Stimulated activated CD4-positive, alpha-beta T cell treated with anti-CD3 and anti-CD28 coated beads, TNF-alpha, amount 100 ng/mL, for 1 hour (primary cell): Measurements from ENCODE around the gene RPLP2.

Experiments
- DNase-seq, 3 donors: peaks; one replicate each; pipeline ENCODE4 v3.0.0-alpha.2; 2020; ENCODE audit warnings: low read depth in 3 of 3, low spot score in 1 of 3

RPLP2 gene

DNA sequence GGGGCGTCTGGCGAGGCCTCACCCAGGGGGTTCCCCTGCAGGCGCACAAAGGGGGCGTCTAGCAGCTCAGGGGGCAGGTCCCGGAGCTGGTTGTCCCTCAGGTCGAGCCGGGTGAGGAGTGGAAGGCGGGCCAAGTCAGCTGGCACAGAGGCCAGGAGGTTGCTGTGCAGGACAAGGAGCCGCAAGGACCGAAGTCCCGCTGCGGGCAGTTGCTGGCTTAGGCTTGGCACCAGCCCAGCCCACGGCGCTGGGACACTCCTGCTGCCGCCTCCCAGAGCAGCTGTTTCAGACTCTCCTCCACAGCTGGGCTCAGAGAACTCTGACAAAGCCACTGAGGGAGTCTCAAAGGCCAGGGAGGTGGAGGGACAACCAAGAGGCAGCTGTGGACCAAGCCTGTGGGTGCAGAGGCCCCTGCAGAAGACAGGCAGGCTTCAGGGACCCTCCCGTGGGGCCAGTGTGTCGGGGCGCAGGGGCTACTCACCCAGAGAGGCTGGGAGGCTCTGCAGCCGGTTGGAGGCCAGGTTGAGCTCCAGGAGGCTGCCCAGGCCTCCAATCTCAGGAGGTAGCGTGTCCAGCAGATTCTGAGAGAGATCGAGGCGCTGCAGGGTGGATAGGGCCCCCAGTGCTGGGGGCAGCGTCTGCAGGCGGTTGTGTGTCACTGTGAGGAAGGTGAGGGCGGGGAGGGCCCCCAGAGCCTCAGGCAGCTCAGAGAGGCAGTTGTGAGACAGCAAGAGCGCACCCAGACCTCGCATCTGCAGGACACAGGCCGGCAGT lies 6.9 kb upstream of the RPLP2 start:
- DNase-seq = no peak

DNA sequence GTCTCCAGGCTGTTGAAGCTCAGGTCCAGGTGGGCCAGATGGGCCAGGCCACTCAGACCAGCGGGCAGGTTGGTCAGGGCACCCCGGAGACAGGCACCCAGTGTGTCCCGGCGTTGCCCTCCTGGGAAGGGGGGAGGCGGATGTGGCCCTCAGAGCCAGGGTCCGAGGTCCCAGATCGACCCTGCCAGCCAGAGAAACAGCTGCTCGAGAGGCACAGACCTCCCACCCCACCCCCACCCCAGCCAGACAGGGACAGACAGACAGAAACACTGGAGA lies 6.4 kb upstream of the RPLP2 start:
- no peak for DNase-seq

DNA sequence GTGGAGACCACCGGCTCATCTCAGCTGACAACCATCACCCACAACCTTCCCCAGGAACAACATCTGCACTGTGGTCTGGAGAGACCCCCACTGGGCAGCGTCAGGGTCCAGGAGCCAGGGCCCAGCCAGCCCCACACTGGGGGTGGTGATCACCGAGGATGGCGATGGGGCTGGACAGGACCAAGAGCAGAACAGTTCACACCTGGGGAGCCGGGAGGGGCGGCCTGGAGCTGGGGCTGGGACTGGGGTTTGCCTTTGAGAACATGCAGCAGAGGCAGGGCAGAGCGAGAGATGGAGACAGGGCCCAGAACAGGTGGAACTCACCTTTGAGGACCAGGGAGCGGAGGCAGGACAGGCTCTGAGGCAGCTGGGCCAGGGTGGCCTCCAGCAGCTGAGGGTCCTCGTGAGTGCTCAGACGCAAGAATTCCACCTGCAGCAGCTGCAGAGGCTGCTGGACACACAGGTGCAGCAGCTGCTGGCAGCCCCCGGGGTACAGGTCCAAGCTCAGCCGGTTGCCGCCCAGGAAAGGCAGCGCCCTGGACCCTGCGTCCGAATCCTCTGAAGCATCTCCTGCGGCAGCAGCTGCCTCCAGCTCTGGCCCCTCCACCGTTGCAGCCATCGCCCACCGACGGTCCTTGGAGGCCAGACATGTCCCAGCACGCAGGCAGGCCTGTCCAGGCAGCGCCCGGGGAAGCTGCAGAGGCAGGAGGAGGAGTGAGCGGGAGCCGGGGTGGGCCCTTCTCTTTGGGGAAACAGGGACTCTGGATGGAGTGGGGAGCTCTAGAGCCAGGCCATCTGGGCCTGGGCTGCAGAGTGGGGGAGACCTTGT lies 5.8 kb upstream of the RPLP2 start:
- no peak for DNase-seq

DNA sequence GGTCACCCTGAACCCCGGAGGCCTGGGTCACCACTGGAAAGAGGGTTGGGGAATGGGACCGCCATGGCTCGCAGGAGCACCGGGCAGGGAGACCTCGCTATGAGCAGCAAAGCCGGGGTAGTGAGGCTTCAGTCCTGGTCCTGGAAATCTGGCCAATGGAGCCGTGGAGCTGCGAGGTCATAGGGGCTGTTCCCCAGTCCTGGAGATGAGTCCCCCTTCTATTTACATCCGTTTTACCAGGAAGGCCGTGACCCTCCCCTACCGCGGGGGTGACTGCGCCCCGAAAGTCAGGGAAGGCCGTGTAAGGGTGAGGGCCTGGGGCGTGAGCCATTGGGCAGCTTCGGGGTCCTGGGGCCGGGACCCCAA lies 5.2 kb upstream of the RPLP2 start:
- DNase-seq = no peak

DNA sequence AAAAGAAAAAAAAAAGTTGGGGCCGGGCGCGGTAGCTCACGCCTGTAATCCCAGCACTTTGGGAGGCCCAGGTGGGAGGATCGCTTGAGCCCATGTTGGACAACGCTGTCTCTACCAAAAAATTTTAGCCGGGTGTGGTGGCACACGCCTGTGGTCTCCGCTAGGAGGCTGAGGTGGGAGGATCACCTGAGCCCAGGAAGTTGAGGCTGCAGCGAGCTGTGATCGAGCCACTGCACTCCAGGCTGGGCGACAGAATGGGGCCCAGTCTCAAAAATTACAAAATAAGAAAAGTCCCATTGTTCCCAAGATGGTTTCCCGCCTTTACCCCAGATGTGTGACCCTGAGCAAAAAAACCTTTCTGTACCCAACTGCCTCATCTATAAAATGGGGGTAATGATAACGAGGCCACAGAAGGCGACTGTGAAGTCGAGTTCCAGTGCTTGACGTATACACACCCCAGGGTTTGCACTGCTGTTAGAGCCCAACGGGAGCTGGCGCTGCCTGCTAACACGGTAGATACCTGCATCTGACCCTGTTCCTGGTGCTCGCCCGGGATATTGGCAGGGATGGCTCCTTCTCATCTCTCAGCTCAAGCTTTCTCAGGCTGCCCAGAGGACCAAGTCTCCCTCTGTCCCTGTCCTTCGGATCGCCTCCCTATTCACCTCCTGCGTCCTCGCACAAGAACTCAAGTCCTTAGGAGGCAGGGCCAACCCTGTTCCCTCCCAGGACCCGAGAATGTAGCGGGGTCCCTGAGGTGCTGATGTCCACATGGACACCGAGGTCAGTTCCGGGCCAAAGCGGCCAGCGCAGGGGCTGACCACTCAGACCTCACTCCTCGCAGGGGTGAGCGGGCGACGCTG lies 1.1 kb upstream of the RPLP2 start:
- DNase-seq = no peak

DNA sequence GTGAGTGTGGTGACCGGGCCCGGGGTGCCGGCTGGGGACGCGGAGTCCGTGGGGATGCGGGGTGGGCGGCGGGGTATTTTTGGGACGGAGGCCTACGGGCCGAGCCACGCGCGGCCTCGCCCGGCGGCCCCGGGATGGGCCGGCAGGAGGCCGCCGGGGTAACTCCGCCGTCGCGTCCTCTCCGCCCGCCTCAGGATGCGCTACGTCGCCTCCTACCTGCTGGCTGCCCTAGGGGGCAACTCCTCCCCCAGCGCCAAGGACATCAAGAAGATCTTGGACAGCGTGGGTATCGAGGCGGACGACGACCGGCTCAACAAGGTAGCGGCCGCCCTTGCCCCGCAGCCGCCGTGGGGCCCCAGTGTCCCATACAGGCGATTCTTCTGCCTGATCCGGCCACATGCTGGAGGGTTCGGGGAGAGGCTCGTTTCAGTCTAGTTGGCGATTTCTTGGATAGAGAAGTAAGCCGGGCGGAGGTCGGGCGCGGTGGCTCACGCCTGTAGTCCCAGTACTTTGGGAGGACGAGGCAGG lies 337 bp downstream of the RPLP2 start:
- no peak for DNase-seq

DNA sequence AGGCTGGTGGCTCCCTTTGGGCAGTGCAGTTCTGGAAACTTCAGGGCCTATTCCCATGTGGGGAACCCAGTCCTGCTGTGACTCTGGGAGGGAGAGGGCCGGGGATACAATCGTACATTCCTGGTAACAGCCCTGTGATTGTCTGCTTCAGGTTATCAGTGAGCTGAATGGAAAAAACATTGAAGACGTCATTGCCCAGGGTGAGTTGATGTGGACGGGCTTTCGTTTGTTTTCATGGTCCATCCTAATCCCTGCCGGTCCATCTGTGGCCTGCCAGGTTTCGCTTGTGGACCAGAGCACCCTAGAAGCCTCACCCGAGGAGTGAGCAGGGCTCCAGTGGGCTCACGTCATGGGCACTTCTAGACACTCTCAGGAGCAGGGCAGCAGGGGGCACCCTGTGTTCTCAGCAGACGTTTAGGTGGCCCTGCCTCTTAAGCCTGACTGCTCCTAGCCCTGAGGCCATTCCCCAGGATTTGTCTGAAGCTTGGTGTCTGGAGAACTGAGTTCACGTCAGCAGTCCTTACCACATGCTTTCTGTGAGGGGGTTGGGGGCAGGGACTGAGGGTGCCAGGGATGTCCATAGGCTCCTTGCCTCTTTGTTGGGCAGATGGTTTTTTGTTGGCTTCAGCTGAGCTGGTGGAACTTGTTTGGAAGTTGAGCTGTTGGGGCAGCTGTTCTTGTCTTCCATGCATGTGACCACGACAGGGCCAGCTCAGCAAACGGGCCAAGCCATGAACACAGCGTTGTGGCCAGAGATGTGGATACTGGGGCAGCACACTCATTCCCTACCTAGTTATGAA lies 1.9 kb downstream of the RPLP2 start:
- no peak for DNase-seq

DNA sequence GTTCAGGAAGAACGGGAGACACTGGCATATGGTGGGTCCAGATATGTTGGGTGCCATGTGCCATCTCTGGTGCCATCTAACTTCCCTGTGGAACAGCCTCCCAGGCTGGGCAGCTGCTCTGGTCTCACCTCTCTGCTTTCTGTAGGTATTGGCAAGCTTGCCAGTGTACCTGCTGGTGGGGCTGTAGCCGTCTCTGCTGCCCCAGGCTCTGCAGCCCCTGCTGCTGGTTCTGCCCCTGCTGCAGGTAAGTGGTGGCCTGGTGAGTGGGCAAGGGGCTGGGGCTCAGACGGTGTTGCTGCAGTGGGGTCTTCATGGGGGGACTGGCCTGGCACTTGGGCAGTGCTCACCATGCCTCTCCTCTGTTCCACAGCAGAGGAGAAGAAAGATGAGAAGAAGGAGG lies 2.6 kb downstream of the RPLP2 start:
- no peak for DNase-seq

DNA sequence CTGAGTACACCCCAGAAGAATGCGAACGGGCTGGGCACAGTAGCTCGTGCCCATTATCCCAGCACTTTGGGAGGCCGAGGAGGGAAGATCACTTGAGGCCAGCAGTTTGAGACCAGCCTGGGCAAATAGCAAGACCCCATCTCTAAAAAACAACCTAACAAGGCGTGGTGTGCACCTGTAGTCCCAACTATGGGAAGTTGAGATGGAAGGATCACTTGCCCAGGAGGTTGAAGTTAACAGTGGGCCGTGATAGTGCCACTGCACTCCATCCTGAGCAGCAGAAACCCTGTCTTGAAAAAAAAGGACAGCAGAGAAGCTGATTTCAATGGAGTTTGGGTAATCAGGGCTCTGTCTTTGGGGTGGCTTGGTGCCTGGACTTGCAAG lies 3.3 kb downstream of the RPLP2 start:
- DNase-seq = no peak

DNA sequence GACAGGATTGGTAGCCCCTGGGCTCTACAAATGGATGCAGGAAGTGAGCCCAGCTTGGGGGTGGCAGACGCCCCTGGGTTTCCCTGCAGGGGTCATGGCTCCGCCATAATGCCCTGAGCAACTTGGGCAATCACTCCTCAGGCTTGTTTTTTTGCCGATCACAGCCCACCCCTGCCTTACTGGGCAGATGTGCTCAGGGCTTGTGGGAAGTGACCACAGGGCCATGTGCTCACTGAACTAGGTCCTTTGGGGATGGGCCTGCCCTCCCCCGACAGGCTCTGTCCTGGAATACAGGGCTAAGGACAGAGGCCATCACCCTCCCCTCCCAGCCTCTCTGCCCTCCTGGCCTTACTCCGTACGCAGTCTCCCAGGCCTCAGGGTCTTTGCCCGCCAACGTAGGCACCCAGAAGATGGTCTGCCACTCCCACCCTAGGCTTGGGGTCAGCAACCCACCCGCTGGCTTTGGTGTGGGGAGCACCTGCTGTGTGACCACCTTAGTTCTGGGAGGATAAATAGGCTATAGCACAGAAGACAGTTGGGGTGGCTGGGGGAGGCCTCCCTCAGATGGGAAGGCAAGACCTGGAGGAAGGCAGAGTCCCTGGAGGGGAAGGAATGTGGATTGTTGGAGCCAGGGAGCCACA lies 3.8 kb downstream of the RPLP2 start:
- DNase-seq = no peak

DNA sequence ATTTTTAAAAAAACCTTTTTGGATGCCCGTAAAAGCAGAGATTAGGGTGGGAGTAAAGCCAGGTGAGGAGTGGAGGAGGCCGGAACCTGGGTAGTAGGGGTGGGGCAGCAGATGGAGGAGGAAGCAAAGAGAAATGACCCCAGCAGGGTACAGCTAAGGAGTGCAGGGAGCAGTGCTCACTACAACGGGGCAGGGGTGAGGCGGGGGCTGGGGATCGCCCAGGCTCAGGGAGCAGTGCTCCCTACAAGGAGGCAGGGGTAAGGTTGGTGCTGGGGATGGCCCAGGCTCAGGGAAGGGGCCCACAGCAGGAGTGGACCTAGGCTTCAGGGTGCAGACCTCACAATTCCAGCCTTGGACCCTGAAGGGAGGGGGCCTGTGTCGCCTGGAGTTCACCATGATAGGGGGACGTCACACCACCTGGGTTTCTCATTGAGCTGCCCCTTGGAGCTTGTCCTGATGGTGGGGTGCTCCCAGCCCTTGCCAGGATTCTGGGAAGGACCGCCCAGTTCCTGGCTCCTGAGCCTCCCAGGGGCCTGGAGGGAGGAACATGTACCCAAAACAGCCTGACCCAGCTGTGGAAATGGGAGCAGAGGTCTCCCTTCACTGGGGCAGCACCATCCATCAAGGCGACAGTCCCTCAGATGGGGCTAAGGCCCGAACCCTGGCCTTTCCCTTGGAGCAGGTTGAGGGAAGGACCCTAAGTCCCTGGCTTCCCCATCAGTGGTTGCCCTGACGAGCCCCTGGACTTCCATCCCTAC lies 6.1 kb downstream of the RPLP2 start:
- no peak for DNase-seq

DNA sequence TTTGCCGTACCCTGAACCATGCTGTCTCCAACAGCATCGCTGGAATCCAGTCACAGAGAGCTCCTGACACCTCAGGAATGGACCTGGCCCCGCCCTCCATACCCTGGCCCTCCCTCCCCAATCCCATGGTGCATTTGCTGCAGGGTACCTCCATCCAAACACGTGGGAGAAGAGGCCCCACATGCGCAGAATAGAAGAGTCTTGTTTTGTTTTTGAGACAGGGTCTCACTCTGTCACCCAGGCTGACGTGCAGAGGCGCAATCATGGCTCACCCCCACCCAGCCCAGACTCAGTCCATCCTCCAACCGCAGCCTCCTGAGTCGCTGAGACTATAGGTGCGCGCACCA lies 6.6 kb downstream of the RPLP2 start:
- no peak for DNase-seq

DNA sequence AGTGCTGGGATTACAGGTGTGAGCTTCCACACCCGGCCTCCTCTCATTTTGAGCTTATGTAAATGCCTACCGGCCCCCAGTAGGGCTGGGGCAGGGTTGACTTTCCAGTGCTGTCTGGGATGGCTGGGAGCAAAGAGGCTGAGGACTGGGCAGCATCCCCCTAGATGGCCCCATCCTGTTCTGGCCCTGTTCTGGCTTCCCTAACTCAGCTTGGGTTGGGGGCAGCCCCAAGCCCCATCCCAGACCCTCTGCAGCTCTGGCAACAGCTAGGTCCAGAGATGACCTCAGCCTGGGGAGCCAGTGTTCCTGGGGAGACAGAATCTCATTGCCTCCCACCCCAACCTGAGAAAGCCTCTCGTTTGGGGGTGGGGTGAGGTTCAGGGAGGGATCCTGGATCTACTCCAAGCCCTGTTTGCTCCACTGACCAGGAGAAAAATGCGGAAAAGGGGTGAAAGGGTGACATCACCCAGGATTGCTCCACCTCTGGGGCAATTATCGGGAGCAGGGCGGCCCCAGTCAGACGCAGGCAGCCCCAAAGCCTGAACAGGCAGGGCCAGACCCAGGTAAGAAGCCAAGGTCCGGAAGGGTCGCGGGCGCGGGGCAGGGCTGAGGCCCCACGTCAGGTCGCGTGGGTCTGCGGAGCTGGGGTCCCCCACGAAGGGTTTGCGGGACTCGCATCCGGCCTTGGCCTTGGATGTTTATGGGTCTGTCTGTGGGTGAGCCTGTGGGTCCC lies 8.8 kb downstream of the RPLP2 start, which contains the start of gene PNPLA2:
Gene PNPLA2, plus strand, starts transcription at position 519 of the 733 bp plus-strand sequence. CDS start 805 bp downstream, outside the sequence.
- DNase-seq = no peak

DNA sequence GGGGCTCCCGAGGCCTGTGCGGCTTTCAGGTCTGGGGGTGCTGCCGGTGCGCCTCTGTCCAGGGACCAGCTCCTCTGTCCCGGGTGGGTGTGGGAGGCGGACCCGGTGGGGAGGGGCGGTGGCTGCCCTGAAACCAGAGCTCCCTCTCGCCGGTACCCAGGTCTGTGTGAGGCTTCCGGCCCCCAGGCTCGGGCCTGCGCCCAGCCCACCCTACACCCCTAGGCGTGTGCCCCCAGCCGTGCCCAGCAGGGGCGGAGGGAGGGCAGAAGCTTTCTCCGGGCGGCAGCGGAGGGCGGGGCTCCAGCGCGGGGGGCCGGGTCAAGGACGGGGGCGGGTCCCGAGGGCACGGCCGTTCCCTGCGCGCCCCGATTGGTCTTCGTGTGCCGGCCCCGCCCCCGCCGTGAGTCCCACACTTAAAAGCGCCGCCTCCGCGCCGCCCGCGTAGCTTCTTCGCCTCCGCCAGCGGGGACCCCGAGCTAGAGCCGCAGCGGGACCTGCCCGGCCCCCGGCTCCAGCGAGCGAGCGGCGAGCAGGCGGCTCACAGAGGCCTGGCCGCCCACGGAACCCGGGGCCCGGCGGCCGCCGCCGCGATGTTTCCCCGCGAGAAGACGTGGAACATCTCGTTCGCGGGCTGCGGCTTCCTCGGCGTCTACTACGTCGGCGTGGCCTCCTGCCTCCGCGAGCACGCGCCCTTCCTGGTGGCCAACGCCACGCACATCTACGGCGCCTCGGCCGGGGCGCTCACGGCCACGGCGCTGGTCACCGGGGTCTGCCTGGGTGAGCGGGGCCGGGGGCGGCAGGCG lies 9.6 kb downstream of the RPLP2 start:
- DNase-seq = peak; percentile 81 to 90 (median 86)

DNA sequence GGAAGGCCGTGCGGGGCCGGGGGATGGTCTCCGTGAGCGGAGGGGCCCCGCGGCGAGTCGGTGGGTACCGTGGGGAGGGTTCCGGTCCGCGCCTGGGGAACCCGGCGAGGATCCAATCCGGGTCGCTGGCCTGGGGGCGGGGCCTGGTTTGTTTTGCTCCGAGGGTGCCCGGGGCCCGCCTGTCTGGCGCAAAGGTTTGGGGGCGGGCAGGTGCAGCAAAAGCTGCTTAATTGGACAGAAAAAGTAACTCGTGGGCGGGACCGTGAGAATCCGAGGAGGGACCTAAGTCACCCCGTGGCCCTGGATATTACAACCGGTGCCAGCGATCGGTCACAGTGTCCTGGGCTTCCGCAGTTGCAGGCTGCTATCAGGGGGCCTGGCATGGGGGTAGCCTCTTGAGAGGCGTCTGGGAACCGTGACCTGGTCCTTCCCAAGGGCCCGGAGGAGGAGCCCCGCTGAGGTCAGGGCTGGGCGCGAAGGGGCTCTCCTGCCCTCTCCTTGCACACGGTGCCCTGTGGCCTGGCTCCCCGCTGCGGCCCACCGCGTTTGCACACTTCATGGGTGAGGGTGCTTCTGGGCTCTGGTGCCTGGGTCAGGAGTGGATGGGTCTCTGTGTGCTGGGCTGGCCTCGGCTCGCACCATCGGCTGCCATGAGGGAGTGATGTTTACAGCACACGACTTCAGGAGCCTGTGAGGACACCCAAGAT lies 10.3 kb downstream of the RPLP2 start:
- DNase-seq = peak; percentile 84 to 91 (median 85)

DNA sequence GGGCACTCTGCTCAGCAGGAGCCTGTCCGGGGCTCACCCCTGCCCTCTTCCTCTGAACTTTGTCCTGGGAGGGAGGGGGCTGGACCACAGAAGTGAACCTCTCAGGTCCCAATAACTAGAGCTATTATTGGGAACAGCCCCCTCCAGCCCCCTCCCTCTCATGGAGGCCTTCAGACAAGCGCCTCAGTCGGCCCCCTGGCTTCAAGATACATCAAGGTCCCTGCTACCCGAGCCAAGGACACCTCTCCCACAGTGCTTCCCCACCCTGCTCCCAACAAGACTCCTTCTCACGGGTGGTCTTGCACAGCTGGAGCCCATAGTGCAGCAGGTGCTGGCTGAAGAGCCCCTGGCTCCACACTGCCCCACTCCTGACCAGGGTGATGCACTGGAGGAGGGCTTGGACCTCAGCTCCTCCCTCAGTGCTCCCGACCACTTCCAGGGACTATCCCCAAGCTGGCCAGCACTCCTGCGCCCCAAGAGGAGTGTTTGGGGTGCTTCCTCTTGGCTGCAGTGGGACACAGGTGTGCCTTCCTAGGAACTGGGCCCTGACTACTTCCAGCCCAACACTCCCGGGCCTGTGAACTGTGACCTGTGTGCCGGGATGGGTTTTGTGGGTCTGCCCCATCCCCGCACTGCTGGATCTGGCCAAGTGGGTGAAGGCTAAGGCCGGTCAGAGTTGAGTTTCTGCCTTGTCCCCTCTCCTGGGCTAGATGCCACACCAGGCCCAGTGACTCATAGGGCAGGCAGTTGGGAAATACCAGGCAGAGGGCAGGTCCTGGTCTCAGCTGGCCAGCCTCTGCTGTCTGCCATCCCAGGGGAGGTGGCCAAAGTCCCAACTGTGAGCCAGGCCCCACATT lies 11.1 kb downstream of the RPLP2 start:
- DNase-seq = no peak
